Inflammatory macrophage treated with lipopolysaccharide for 4 hours (primary cell): ENCODE data around the gene NLRC5.

Source experiments
- DNase-seq: peaks from one replicate; pipeline ENCODE4 v3.0.0-alpha.2; 2020

NLRC5 gene

DNA sequence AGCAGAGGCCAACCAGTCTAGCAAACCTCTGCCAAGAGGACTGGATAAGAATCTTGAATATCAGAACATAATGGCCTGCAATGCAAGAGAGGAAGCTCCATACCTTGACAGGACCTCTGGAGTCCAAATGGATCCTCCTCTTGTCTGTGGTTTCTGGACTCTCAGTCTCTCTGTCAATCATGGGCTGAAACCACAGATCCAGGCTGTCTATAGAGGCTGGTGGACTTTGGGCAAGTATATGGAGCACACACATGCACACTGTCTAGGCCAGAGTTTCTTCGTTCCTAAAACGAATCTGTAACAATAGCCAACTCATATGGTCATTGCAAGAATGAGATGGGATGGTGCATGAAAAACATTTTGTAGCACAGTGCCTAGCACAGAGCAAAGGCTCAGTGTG lies 37.7 kb downstream of the NLRC5 start:
- no peak for DNase-seq

DNA sequence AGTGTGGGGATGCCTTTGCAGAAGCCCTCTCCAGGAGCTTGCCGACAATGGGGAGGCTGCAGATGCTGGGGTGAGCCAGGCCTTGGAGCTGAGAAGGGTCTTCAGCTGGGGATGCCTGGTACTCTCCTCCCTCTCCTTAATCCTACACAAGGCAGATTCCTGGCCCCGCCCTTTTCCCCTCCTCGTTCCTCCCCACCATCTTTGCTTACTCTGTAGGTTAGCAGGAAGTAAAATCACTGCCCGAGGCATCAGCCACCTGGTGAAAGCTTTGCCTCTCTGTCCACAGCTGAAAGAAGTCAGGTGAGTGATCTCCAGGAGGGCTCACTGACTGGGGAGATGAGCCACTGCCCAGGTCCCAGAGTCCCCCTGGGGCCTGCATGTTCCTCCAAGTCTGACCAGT lies 38.7 kb downstream of the NLRC5 start:
- DNase-seq, result no peak

DNA sequence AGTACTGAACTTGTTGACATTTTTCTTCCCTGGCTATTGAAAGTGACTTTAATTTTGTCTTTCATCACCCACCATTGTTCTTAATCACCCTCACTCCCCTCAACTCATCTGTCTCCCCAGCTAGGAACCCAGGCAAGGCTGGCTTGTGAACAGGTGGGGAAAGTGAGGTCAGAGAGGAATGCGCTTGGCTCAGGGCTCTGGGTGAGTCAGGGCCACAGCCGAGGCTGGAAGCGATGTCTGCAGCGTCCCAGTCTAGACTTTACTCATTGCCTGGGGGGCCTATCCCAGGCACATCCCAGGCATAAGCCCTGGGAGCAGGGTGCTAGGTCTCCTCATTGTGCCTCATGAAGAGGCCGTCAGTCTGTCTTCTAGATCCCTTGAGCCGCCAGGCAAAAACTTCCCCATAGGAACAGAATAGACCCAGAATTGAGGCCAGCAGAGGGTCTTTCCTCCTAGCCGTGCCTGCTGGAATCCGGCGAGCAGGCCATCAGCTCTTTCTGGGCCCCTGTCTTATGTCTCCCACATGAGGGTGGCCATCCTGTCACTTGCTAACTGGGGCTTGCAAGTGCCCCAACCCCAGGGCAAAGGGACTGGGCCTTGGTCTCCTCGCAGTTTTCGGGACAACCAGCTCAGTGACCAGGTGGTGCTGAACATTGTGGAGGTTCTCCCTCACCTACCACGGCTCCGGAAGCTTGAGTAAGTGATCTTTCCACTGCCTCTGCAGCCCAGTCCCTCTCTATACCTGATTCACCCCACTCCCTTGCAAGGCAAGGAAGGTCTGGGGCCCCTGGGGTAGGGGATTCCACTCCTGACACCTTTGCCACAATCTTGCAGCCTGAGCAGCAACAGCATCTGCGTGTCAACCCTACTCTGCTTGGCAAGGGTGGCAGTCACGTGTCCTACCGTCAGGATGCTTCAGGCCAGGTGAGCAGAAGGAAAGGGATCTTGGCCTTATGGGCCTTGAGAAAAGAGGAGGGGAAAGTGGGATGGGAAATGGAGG lies 40.1 kb downstream of the NLRC5 start:
- DNase-seq, result no peak

DNA sequence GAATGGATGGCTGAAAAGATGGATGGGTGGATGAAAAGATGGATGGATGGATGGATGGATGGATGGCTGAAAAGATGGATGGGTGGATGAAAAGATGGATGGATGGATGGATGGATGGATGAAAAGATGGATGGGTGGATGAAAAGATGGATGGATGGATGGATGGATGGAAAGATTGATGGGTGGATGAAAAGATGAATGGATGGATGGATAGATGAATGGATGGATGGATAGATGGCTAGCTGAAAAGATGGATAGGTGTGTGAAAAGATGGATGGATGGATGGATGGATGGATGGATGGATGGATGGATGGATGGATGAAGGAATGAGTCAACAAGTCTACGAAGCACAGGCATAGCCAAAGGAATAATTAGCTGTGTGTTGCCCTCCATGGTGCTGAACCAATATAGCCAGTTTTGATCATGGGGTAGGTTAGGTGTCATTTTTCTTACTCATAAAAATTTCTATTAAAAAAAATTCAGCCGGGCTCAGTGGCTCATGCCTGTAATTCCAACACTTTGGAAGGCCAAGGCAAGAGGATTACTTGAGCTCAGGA lies 41.1 kb downstream of the NLRC5 start:
- DNase-seq, result no peak

DNA sequence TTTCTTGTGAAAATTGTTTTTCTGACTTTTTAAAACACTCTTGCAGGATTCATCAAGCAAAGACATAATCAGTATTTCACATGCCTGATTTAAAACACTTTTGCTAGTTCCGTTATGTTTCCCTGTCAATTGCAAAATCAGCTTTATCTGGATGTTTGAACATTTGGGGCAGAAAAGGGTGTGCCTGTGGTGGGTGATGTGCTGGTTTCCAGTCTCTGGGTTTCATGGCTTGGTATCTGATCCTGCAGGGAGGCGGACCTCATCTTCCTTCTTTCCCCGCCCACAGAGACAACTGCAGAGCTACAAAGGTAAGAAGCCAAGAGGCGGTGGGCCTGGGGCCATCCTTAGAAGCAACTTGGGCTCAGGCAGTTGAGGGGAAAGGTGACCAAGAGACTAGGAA lies 41.8 kb downstream of the NLRC5 start:
- DNase-seq, result no peak

DNA sequence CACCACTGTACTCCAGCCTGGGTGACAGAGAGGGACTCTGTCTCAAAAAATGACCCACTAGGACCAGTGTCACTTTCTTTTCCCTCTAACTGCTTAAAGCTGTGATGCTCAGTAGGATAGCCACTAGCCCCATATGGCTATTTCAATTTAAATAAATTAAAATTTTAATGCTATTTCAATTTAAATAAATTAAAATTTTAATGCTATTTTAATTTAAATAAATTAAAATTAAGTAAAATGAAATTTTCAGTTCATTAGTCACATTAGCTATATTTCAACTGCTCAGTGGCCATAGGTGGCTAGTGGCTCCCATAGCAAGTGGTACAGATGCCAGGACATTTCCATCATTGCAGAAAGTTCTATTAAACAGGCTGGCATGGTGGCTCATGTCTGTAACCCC lies 43.0 kb downstream of the NLRC5 start:
- DNase-seq, result no peak

DNA sequence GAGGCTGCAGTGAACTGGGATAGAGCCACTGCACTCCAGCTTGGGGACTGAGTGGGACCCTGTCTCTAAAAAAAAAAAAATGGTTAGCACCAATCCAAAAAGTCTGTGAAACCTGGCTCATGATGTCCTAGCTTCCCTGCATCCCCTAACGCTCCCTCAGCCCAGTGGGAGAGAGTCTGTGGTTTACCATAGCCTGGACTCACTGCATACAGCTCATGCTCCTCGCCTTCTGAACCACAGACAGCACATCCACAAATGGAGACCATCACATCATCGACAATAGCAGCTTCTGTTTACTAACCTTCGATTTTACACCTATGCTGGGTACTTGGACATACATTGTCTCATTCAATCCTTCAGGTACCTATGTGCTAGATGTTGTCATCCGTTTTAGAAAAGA lies 43.6 kb downstream of the NLRC5 start:
- no peak for DNase-seq

DNA sequence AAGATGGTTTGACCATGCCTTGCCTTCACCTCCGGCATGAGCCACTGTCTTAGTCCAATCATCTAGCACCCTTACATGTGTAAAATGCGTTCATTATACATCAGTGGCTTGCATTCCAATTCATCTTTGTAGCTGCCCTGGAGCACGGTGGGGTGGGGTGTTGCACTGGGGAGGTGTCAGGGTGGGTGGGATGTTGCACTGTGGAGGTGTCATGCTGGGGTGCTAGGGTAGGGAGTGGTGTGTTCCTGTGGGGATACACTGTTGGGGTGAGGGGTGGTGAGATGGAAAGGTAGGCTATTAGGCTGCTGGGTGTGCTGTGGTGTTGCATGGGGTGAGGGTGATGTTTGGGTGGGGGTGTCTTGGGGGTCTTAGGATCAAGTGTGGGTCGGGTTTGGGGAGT lies 47.0 kb downstream of the NLRC5 start:
- DNase-seq, result no peak

DNA sequence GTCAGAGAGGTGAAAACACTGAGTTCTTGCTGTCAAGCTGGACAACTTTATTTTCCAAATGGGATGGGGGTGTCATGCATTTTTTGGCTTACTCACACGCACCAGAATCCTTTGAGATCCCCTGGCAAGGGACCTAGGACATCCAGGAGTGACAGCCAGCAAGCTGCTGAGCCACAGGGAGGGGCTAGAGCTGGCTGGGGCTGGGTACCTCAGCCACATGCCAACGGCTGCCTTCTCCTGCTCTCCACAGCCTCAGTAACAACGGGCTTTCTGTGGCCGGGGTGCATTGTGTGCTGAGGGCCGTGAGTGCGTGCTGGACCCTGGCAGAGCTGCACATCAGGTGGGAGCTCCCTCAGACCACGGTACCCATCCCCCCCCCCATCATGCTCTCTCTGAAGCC lies 47.6 kb downstream of the NLRC5 start:
- no peak for DNase-seq

DNA sequence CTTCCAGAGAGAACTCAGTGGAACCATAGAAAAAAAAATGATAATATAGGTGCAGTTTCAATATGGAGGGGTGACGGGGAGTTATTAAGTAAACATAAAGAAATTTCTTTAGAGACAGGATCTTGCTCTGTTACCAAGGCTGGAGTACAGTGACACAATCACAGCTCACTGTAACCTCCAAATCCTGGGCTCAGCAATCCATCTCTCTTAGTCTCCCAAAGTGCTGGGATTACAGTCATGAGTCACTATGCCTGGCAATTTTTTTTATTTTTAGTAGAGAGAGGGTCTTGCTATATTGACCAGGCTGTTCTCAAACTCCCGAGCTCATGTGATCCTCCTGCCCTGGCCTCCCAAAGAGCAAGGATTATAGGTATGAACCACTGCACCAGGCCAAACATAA lies 48.8 kb downstream of the NLRC5 start:
- DNase-seq, result peak; percentile 21

DNA sequence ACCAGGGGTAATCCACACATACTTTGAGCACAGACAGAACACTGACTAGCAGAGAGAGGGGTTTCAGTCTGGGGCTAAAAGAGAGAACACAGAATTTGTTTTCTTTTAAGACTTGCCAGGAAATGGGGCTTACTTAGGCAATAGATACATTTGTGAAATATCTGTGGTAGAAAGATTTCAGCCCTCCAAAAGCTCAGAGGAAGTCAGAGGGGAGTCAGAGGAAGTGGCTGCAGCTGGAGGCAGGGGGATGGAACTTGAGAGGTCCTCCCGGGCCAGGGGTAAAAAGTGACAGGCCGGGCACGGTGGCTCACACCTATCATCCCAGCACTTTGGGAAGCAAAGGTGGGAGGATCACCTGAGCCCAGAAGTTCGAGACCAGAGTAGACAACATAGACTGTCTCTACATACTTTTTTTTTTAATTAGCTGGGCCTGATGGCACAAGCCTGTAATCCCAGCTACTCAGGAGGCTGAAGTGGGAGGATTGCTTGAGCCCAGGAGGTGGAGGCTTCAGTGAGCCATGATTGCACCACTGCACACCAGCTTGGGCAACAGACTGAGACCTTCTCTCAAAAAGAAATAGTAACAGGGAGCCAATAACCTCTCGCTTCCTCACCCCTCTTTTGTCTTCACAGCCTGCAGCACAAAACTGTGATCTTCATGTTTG lies 49.9 kb downstream of the NLRC5 start:
- DNase-seq, result peak; percentile 86

DNA sequence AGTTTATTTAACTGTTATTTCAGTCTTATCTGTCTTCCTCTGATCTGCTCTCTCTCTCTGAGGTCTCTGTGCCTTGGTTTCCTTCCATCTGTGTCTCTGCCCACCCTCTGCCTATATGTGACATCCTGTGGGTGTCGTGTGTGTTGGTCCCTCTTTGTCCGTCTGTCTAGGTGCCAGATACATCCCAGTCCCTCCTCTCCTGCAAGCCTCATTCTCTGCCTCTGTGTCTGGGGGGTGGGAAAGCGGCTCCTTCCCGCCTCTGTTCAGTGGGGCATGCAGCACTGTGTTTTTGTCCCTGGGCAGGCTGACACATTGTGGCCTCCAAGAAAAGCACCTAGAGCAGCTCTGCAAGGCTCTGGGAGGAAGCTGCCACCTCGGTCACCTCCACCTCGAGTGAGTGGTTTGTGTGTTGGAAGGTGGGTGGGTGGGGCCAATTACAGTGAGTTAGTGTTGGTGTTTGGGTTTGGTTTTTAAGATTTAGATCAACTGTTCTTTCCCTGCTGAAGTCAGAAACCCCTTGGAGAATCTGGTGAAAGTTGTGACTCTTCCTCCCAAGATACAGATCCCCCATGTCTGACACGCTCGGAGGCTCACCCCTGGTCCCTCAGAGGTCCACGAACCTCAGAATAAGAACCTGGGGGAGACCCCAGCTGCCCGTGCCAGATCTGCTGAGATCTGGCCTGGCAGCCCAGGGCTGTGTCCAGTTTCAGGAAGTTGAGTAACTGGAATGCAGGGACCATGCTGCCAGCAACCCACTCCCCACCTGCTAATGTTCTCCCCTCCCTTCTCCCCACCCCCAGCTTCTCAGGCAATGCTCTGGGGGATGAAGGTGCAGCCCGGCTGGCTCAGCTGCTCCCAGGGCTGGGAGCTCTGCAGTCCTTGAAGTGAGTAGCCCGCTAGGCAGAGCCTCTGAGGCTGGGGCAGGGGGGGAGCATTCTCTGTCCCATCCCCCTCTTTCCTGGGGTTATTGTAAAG lies 52.1 kb downstream of the NLRC5 start:
- no peak for DNase-seq

DNA sequence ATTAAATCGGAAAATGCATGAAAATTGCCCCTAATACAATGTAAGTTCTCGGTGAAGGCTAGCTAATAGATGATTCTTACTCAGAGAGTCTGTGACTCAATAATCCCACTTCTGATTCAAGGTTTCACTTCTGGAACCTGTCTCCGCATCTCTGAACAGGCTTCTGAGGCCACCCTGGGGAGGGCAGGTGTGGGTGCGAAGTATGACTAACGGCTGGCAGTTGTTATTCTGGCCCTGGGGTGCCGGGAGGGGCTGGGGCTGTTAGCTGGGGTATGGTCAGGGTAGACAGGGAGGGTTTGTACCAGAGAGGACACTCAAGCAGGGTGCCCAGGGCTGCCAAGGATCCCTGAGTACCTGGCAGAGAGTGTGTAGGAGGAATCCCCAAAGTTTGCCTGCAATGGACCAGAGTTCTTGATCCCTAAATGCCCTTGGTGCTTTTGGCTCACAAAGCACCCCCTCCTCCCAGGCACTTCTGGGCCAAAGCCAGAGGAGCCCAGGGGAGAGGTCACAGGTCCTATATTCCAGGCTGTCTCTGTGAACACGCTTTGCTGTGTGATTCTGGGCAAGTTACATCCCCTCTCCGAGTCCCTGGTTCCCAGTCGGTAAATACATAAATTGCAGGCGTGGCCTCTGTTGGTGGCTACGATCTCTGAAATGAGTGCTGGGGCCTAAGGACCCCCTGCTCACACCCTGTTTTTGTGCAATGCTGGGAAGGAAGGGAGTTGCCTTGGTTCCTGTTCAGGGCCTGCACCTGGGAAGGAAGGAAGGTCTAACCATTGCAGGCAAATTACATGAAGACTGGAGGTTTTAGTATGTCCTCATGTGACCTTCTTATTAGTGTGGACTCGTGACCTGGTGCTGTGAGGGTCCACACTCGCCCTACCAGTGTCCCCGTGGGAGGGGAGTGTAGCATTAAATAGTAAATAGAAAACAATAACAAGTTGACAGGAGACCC lies 53.1 kb downstream of the NLRC5 start:
- DNase-seq, result peak; percentile 62

DNA sequence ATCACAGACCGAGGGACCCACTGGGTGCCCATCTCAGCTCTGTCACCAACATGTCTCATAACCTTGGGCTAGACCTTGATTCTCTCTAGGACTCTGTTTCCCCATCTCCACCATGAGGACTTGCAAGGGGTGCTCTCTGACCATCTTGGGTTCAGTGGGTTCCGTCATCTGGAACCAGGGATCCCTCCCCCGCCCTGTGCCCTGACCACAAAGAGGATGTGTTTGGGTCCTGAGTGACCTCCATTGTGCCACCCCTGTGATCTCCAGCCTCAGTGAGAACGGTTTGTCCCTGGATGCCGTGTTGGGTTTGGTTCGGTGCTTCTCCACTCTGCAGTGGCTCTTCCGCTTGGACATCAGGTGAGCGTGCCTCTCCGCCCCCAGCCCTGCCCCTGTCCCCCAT lies 53.9 kb downstream of the NLRC5 start:
- no peak for DNase-seq

DNA sequence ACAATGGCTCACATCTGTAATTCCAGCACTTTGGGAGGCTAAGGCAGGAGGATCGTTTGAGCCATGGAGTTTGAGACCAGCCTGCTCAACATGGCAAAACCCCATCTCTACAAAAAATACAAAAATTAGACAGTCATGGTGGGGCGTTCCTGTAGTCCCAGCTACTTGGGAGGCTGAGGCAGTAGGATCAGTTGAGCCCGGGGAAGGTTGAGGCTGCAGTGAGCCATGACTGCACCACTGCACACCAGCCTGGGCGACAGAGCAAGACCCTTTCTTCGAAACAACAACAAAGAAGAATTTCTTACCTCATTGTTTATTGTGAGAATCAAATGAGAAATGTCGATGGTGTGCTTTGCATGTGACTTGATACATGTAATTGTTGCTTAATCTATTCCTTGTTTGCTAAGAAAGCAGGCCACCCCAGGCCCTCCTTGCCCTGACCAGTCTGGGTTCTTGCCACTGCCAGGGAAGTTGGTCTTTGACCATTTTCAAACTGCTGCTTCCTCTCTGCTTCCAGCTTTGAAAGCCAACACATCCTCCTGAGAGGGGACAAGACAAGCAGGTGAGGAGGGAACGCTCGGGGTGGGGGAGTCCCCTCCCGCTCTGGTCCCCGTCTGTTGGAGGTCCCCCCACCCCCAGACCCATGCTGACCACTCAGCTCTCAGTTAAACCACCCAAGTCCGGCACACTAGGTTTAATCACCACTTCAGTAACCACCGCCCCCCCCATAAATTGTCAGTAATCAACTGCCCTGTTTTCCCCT lies 55.8 kb downstream of the NLRC5 start:
- peak; percentile 13 for DNase-seq

DNA sequence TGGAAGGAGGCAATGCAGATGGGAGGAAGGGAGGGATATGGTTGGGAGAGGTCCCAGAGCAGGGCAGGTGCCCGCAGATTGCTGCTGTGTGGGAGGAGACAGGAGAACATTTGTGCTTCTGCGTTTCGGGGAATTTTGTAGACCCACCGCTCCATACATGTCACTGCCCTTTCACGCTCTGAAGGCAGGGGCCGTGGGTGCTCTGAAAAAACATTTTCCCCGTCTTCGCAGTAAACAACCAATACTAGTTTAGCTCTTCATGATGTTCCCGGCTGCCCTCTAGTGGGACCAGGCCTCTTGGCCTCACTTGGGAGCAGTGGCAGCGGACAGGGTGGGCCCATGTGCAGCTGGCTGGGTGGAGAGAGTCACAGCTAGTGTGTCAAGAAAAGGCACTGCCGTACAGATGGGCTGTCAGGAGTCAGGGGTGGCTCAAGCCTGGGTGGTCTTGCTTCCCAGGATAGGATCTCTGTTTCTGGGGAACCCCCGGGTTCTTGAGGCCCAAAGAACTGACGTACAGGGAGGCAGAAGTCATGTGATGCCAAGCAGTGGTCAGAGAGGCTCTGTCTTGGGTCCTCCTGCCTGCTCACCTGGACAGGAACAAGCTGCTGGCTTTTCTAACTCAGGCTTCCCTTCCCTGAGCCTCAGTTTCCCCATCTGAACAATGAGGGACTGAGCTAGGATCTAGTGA lies 56.5 kb downstream of the NLRC5 start:
- DNase-seq, result peak; percentile 18

DNA sequence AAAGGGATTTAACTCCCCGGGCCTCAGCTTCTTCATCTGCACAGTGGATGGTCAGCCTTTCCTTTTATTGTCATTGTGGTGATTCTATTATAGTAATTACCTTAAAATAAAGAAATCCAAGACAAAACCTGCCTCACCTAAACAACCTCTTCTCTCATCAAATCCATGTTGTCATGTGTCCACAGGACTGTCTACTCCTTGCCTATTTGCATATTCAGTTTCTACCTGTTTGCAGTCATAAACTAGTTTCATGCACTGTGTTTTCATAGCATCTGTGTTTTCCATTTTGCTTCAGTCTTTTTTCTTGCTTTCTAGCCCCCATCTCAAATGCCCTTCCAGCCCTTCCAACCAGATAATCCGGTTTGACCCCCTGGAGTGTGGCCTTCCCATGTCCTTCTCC lies 58.7 kb downstream of the NLRC5 start:
- no peak for DNase-seq

DNA sequence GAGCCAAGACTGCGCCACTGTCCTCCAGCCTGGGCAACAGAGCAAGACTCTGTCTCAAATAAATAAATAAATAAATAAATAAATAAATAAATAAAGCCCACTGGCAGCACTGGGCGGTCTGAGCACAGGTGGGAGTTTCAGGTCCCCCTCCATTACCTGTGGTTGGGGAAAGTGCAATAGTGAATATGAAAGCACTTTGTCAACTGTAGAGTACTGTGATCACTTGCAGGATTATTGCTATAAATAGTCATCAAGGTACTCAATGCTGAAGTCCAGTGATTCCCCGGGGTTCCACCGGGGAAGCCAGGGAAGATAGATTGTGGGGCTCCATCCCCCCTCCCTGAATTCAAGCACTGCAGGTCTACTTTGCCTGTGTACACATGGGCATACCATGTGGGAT lies 60.3 kb downstream of the NLRC5 start:
- DNase-seq, result no peak

DNA sequence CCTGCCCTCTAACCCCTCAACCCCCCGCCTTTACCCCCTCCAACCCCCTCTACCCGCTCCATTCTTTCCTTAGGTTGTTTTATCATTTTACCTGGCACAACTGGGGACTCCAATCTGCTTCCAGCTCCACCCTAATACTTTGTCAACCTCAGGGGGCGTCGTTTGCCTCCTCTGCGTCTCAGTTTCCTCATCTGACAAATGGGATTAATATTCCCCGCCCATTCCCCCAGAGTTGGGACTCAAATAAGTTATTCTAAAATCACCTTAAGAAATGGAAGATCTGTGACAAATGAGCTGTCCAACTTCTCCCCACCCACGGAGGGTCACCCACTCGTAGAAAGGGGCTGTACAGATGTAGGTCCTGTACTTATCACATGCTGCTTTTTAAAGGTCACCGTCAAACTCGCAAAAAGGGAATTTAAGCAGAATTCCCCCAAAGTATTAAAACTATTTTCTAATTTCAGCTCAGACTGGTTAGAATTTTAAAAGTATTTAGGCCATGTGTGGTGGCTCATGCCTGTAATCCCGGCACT lies 62.4 kb downstream of the NLRC5 start:
- peak; percentile 73 for DNase-seq

DNA sequence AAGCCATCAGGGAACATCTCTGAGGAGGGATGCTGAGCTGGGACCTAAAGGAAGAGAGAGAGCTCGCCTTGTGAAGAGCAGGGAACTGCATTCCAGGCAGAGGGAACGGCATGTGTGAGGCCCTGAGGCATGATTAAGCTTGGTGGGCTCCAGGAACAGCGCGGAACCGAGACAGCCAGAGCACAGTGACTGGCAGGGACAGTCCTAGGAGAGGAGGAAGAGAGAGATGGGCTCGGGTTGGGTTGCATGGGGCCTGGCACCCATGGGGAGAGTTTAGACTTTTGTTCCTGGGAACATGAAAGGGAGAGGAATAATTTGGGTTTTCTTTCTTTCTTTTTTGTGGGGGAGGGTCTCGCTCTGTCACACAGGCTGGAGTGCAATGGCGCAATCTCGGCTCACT lies 63.8 kb downstream of the NLRC5 start:
- DNase-seq, result no peak
